Gastrocnemius medialis (tissue), 4 donors: ENCODE data around the gene CERS6.

Experiments
- POLR2A ChIP-seq, 2 donors: fragments of 450-650 bp; IDR thresholded peaks; one replicate each; pipeline ENCODE4 v1.6.1; 2017; ENCODE audit warnings: antibody characterized with exemption in 2 of 2, mild to moderate bottlenecking in 2 of 2, moderate library complexity in 2 of 2
- TF ChIP-seq, protein P1 (sequence below), 5 experiments: fragments of 450-650 bp in 3 of 5; fragments of 200-600 bp in 2 of 5; sonication (generic) in 2 of 5; IDR thresholded peaks in 4 of 5; conservative IDR thresholded peaks in 1 of 5; 1 replicate in 4 of 5; 2 replicates in 1 of 5; pipeline ENCODE4 v1.5.1; 2016 to 2019; ENCODE audit warnings: antibody characterized with exemption in 5 of 5, mild to moderate bottlenecking in 3 of 5, moderate library complexity in 3 of 5

DNA sequence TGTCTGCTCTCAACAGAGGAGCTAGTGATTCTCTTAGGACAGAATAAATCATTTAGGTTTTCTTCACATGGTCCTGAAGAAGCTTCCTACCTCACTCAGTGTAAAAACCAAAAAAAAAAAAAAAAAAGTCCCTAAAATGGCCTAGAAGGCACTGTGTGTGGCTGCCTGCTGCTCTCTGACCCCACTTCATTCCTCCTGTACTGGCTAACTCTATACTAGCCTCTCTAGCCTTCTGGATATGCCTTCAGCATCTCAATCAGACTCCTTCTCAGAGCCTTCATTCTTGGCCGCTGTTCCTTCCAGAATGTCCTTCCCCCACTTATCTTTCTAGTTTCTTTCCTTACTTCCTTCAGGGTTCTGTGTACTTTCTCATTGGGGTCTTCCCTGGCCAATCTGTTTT, 82.1 kb downstream of the CERS6 start:
- TF ChIP-seq, protein P1, sequence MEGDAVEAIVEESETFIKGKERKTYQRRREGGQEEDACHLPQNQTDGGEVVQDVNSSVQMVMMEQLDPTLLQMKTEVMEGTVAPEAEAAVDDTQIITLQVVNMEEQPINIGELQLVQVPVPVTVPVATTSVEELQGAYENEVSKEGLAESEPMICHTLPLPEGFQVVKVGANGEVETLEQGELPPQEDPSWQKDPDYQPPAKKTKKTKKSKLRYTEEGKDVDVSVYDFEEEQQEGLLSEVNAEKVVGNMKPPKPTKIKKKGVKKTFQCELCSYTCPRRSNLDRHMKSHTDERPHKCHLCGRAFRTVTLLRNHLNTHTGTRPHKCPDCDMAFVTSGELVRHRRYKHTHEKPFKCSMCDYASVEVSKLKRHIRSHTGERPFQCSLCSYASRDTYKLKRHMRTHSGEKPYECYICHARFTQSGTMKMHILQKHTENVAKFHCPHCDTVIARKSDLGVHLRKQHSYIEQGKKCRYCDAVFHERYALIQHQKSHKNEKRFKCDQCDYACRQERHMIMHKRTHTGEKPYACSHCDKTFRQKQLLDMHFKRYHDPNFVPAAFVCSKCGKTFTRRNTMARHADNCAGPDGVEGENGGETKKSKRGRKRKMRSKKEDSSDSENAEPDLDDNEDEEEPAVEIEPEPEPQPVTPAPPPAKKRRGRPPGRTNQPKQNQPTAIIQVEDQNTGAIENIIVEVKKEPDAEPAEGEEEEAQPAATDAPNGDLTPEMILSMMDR (IDR thresholded peaks at IDR 0.05 in 4 of 5, conservative IDR thresholded peaks at IDR 0.05 in 1 of 5) = no peak
- TF ChIP-seq POLR2A (IDR thresholded peaks at IDR 0.05) = no peak
